ENCODE measurements around the gene GYPC. TPM values are rescaled to one million over a fixed set of nuclear protein-coding genes. Genes with fewer than 3 reads are reported as not detected.

The GYPC gene
- total RNA-seq, result 100 to 1,000 TPM; 135 to 301 TPM

GRCh38 chr2:126655500-126656430, at the start of gene GYPC:
GYPC (plus strand) TSS chr2:126656158; CDS start chr2:126656264, 106 bp downstream.

Small RNA genes within 50 kb of the gene (small RNA-seq; reads per million reads assigned to genes)
- 0 reads per million in 2 donors for gene RNU6-675P

Other genes with a start within 250 kb of the GYPC start
- gene TEX51, start 242.7 kb downstream of the GYPC start, total RNA-seq, result not detected

Data from melanocyte of skin (primary cell).